GM12878 (cell line): ENCODE results near the gene AJM1. TPM values are rescaled to one million over a fixed set of nuclear protein-coding genes. Genes with fewer than 3 reads are reported as not detected.

Experiments used
- CBFB ChIP-seq: IDR thresholded peaks from 2 replicates; pipeline ENCODE4 v1.6.1; 2016; ENCODE audit warnings: antibody characterized with exemption, low read depth
- CBX3 ChIP-seq: fragments of 200-600 bp; sonication (generic); IDR thresholded peaks from 2 replicates; pipeline ENCODE4 v1.6.1; 2016; ENCODE audit warnings: low read depth, borderline replicate concordance
- CEBPB ChIP-seq, 2 experiments: fragments of 150-350 bp in 1 of 2; IDR thresholded peaks; 2 replicates each; pipeline ENCODE4 v1.6.1; 2012 to 2014; ENCODE audit warnings: low read depth in 2 of 2, low read length in 2 of 2, borderline replicate concordance in 1 of 2, inconsistent platforms in 1 of 2
- CHD1 ChIP-seq: IDR thresholded peaks from 2 replicates; pipeline ENCODE4 v1.6.1; 2012; ENCODE audit warnings: low read depth, low read length, improper control_type of control experiment
- E4F1 ChIP-seq: fragments of 450-650 bp; IDR thresholded peaks from 2 replicates; pipeline ENCODE4 v1.6.1; 2018; ENCODE audit warnings: borderline replicate concordance, mild to moderate bottlenecking; ENCODE audit not compliant: partially characterized antibody
- SIX5 ChIP-seq: IDR thresholded peaks from 2 replicates; pipeline ENCODE4 v1.6.1; 2011; ENCODE audit warnings: mild to moderate bottlenecking, low read depth, low read length, moderate library complexity; ENCODE audit not compliant: severe bottlenecking
- SREBF2 ChIP-seq: IDR thresholded peaks from 2 replicates; pipeline ENCODE4 v1.6.1; 2012; ENCODE audit warnings: mild to moderate bottlenecking, low read length
- ZNF217 ChIP-seq: fragments of 450-650 bp; IDR thresholded peaks from 2 replicates; pipeline ENCODE4 v1.6.1; 2017; ENCODE audit warnings: antibody characterized with exemption, mild to moderate bottlenecking
- ZNF24 ChIP-seq: fragments of 450-650 bp; IDR thresholded peaks from 2 replicates; pipeline ENCODE4 v1.6.1; 2017; ENCODE audit warnings: antibody characterized with exemption, mild to moderate bottlenecking
- polyA plus RNA-seq, 11 experiments: library from polyadenylated mRNA; depleted of rRNA in 4 of 11; unstranded in 6 of 11; stranded (reverse) in 5 of 11; fragments of >200 nt; fragmentation: Nextera tagmentation in 4 of 11; fragmentation: Illumina TruSeq in 1 of 11; extraction: Ambion mirVana in 4 of 11; extraction: Trizol in 1 of 11; gene quantifications; 1 replicate in 1 of 11; 2 replicates in 10 of 11; pipeline versions ENCODE4 v1.2.1 to v1.2.3, GENCODE V29; 2011 to 2016; ENCODE audit warnings: inconsistent platforms in 2 of 11, missing spikeins in 2 of 11, low read depth in 1 of 11
- total RNA-seq, 4 experiments: library from RNA; depleted of rRNA in 3 of 4; stranded (reverse); fragments of >200 nt in 3 of 4; fragmentation: Illumina TruSeq in 1 of 4; extraction: Trizol in 1 of 4; gene quantifications; 2 replicates each; pipeline versions ENCODE4 v1.2.1 to v1.2.3, GENCODE V29; 2013 to 2021
- TF ChIP-seq, protein P1 (sequence below): fragments of 450-650 bp; IDR thresholded peaks from 2 replicates; pipeline ENCODE4 v1.6.1; 2017; ENCODE audit warnings: mild to moderate bottlenecking, moderate library complexity
- TF ChIP-seq, protein P2 (sequence below): fragments of 450-650 bp; IDR thresholded peaks from 2 replicates; pipeline ENCODE4 v1.6.1; 2017; ENCODE audit warnings: antibody characterized with exemption, mild to moderate bottlenecking, moderate library complexity
- TF ChIP-seq, protein P3 (sequence below): IDR thresholded peaks from 2 replicates; pipeline ENCODE4 v1.6.1; 2012; ENCODE audit warnings: mild to moderate bottlenecking, low read depth, low read length

AJM1 gene
- total and polyA plus RNA-seq, 10 of the 15 experiments (the other 5 are each of a cell fraction or from before 2014, with no cell fraction given): 0.06 to 2.5 (median 1.0) TPM; not detected in 2

GRCh38 chr9:136863623-136864273 lies 21.5 kb downstream of the AJM1 start (continued):
- TF ChIP-seq, protein P1, sequence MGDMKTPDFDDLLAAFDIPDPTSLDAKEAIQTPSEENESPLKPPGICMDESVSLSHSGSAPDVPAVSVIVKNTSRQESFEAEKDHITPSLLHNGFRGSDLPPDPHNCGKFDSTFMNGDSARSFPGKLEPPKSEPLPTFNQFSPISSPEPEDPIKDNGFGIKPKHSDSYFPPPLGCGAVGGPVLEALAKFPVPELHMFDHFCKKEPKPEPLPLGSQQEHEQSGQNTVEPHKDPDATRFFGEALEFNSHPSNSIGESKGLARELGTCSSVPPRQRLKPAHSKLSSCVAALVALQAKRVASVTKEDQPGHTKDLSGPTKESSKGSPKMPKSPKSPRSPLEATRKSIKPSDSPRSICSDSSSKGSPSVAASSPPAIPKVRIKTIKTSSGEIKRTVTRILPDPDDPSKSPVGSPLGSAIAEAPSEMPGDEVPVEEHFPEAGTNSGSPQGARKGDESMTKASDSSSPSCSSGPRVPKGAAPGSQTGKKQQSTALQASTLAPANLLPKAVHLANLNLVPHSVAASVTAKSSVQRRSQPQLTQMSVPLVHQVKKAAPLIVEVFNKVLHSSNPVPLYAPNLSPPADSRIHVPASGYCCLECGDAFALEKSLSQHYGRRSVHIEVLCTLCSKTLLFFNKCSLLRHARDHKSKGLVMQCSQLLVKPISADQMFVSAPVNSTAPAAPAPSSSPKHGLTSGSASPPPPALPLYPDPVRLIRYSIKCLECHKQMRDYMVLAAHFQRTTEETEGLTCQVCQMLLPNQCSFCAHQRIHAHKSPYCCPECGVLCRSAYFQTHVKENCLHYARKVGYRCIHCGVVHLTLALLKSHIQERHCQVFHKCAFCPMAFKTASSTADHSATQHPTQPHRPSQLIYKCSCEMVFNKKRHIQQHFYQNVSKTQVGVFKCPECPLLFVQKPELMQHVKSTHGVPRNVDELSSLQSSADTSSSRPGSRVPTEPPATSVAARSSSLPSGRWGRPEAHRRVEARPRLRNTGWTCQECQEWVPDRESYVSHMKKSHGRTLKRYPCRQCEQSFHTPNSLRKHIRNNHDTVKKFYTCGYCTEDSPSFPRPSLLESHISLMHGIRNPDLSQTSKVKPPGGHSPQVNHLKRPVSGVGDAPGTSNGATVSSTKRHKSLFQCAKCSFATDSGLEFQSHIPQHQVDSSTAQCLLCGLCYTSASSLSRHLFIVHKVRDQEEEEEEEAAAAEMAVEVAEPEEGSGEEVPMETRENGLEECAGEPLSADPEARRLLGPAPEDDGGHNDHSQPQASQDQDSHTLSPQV: no peak
- no peak for TF ChIP-seq SREBF2
- TF ChIP-seq CBX3: no peak
- TF ChIP-seq CEBPB (IDR thresholded peaks at IDR 0.05; ENCODE audit: borderline replicate concordance in 1 of 2, low read depth in 2 of 2, low read length in 2 of 2): no peak
- no peak for TF ChIP-seq ZNF217
- TF ChIP-seq CHD1: no peak
- TF ChIP-seq CBFB: no peak
- no peak for TF ChIP-seq E4F1
- no peak for TF ChIP-seq SIX5
- TF ChIP-seq, protein P2, sequence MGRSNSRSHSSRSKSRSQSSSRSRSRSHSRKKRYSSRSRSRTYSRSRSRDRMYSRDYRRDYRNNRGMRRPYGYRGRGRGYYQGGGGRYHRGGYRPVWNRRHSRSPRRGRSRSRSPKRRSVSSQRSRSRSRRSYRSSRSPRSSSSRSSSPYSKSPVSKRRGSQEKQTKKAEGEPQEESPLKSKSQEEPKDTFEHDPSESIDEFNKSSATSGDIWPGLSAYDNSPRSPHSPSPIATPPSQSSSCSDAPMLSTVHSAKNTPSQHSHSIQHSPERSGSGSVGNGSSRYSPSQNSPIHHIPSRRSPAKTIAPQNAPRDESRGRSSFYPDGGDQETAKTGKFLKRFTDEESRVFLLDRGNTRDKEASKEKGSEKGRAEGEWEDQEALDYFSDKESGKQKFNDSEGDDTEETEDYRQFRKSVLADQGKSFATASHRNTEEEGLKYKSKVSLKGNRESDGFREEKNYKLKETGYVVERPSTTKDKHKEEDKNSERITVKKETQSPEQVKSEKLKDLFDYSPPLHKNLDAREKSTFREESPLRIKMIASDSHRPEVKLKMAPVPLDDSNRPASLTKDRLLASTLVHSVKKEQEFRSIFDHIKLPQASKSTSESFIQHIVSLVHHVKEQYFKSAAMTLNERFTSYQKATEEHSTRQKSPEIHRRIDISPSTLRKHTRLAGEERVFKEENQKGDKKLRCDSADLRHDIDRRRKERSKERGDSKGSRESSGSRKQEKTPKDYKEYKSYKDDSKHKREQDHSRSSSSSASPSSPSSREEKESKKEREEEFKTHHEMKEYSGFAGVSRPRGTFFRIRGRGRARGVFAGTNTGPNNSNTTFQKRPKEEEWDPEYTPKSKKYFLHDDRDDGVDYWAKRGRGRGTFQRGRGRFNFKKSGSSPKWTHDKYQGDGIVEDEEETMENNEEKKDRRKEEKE: no peak
- no peak for TF ChIP-seq ZNF24
- TF ChIP-seq, protein P3, sequence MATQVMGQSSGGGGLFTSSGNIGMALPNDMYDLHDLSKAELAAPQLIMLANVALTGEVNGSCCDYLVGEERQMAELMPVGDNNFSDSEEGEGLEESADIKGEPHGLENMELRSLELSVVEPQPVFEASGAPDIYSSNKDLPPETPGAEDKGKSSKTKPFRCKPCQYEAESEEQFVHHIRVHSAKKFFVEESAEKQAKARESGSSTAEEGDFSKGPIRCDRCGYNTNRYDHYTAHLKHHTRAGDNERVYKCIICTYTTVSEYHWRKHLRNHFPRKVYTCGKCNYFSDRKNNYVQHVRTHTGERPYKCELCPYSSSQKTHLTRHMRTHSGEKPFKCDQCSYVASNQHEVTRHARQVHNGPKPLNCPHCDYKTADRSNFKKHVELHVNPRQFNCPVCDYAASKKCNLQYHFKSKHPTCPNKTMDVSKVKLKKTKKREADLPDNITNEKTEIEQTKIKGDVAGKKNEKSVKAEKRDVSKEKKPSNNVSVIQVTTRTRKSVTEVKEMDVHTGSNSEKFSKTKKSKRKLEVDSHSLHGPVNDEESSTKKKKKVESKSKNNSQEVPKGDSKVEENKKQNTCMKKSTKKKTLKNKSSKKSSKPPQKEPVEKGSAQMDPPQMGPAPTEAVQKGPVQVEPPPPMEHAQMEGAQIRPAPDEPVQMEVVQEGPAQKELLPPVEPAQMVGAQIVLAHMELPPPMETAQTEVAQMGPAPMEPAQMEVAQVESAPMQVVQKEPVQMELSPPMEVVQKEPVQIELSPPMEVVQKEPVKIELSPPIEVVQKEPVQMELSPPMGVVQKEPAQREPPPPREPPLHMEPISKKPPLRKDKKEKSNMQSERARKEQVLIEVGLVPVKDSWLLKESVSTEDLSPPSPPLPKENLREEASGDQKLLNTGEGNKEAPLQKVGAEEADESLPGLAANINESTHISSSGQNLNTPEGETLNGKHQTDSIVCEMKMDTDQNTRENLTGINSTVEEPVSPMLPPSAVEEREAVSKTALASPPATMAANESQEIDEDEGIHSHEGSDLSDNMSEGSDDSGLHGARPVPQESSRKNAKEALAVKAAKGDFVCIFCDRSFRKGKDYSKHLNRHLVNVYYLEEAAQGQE: no peak
